Measurements from ENCODE around the gene RPS6KL1. TPM values are rescaled to one million over a fixed set of nuclear protein-coding genes. Genes with fewer than 3 reads are reported as not detected.
A peak's percentile ranks its signal among the peaks of the same experiment; 100 is the strongest.

The RPS6KL1 gene
- polyA plus RNA-seq, 6 donors from 2014 or later: 0.34 to 0.42 TPM; not detected in 4

DNA sequence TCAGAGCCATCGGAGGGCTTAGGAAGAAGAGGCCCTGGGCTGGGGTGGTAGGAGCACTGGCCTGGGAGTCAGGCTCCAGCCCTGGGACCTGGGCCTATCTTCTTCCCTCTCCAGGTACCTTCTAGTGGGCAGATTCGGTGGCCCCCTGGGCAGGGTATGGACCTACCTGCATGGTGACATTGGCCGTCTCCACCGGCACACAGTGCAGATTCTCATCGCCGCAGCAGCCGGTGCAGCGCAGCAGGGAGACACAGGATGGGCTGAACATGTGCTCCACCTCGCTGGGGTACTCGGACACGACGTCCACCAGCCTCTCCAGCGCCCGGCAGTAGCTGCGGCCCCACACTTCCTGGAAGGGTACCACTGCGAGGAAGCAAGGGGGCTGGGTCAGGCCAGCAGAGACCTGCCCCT, 26.1 kb upstream of the RPS6KL1 start:
- no peak for ATAC-seq (ENCODE audit: low read depth in 2 of 2)
- peak overlapping the region in 1 of 6 donors; percentile 6 for H3K27ac Mint-ChIP-seq

DNA sequence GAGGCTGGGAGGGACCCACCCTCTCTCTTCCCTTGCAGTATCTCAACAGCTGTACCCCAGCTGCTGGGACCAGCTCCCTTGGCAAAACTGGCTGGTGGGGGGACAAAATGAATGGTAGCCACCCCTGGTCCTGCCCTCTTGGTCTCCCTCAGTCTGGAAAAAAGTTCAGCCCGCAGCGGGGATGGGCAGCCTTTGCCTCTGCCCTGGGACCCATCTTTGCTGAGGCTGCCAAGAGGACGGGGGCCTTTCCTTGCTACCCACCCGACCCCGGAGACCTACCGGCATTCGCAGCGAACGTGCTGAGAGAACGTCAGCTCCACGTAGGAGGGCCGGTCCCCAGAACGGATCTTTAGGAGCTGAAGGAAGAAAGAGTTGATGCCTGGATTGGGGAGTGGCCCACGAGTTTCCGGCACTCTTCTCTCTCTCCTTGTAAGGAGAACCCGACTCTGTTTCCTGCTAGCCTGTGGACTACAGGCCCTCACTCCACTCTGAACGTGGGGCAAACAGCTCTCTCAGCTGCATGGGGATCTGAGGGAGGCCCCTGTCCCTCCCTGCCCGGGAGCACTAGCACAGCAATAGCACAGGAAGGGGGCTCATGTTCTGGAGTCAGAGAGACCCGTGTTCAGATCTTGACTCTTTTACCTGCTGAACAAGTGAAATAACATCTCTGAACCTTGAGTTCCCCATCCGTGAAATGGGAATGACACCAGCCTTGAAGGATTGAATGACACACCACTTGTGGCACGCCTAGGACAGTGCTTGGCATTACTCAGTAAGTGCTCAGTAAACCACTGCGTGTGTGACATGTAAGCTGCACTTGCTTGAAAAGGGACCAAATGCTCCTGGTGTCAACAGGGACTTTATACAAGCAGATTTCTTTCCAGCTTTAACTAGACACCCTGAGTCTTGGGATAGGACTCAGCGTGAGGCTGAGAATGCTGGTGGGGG, 25.4 kb upstream of the RPS6KL1 start:
- Mint-ChIP-seq H3K27ac (peak overlapping the region in 1 of 6 donors; percentile 6), H3K27me3 (peaks cover 7 to 14% (median 12%) of the 10 kb centered on the region in 3 donors), H3K4me1 (peaks cover 8 to 12% (median 11%) of the 10 kb centered on the region in 3 donors), H3K4me3 (no peak overlapping the region), H3K9me3 (peaks cover 0 to 1% (median 0%) of the 10 kb centered on the region in 7 donors), H3K36me3 (no peaks in the 10 kb centered on the region)
- ATAC-seq (ENCODE audit: low read depth in 2 of 2): no peak
- no peak for DNase-seq

More for the DNA sequence above, 26.1 kb upstream of the RPS6KL1 start:
- Mint-ChIP-seq H3K4me1 (peaks cover 8 to 12% (median 11%) of the 10 kb centered on the region in 3 donors), H3K36me3 (no peaks in the 10 kb centered on the region), H3K27me3 (peaks cover 10 to 18% (median 15%) of the 10 kb centered on the region in 3 donors), H3K4me3 (no peak overlapping the region), H3K9me3 (peaks cover 0 to 1% (median 0%) of the 10 kb centered on the region in 7 donors)
- DNase-seq: no peak

- Mint-ChIP-seq H3K9me3 (peaks cover 0 to 1% (median 0%) of the 10 kb centered on the region in 7 donors), H3K4me1 (peaks cover 13 to 19% (median 15%) of the 10 kb centered on the region in 3 donors), H3K27ac (peak overlapping the region in 1 of 6 donors; percentile 80), H3K36me3 (no peaks in the 10 kb centered on the region), H3K27me3 (peaks cover 5 to 10% (median 8%) of the 10 kb centered on the region in 3 donors), H3K4me3 (no peak overlapping the region)
- ATAC-seq (ENCODE audit: low read depth in 2 of 2) (no peak), DNase-seq (no peak)
These were observed 24.5 kb upstream of the RPS6KL1 start for GRCh38 chr14:74947353-74948227.

GRCh38 chr14:74946659-74947281, 23.7 kb upstream of the RPS6KL1 start:
- ATAC-seq (ENCODE audit: low read depth in 2 of 2) (peak in 1 of 2 donors; percentile 10), DNase-seq (no peak)
- H3K4me1 Mint-ChIP-seq: peaks cover 21 to 28% (median 23%) of the 10 kb centered on the region in 3 donors
- no peaks in the 10 kb centered on the region for H3K36me3 Mint-ChIP-seq
- peak overlapping the region in 1 of 6 donors; percentile 19 for H3K27ac Mint-ChIP-seq
- H3K4me3 Mint-ChIP-seq: peak overlapping the region in 1 of 8 donors; percentile 17
- H3K27me3 Mint-ChIP-seq: peaks cover 5 to 10% (median 8%) of the 10 kb centered on the region in 3 donors
- peaks cover 0 to 1% (median 0%) of the 10 kb centered on the region in 7 donors for H3K9me3 Mint-ChIP-seq

GRCh38 chr14:74945852-74946658, 23.0 kb upstream of the RPS6KL1 start:
- Mint-ChIP-seq H3K36me3 (no peaks in the 10 kb centered on the region), H3K27ac (peak overlapping the region in 3 of 6 donors; percentile 19 to 40 (median 38)), H3K4me1 (peaks cover 28 to 35% (median 30%) of the 10 kb centered on the region in 3 donors), H3K4me3 (peak overlapping the region in 4 of 8 donors; percentile 12 to 61 (median 33)), H3K27me3 (peaks cover 5 to 10% (median 8%) of the 10 kb centered on the region in 3 donors), H3K9me3 (peaks cover 0 to 1% (median 0%) of the 10 kb centered on the region in 7 donors)
- ATAC-seq (ENCODE audit: low read depth in 2 of 2) (peak; percentile 69 to 74), DNase-seq (peak; percentile 56)

- Mint-ChIP-seq H3K36me3 (no peaks in the 10 kb centered on the region), H3K27ac (no peak overlapping the region), H3K4me1 (peaks cover 35 to 40% (median 37%) of the 10 kb centered on the region in 3 donors), H3K27me3 (peaks cover 5 to 9% (median 7%) of the 10 kb centered on the region in 3 donors), H3K4me3 (no peak overlapping the region), H3K9me3 (peaks cover 0 to 1% (median 0%) of the 10 kb centered on the region in 7 donors)
- no peak for ATAC-seq (ENCODE audit: low read depth in 2 of 2)
- DNase-seq: no peak
These were observed 22.3 kb upstream of the RPS6KL1 start for GRCh38 chr14:74945261-74945851.

DNA sequence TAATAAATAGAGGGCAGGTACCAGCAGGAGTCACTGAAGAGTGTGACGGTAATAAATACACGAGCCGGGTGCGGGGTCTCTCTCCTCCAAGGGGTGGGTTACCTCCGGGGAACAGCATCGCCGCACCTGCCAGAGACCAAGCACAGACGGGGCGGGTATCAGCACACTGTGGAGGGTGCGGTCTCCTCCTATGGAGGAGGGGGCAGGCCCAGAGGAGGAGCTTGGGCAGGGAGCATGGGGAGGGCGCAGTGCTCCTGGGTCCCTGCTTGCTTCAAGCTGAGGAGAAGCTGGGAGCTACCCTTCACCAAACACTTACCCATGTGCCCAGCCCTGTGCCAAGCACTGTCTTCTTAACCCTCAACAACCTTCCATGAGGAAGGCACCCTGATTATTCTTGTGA, 19.5 kb upstream of the RPS6KL1 start:
- no peak for DNase-seq
- Mint-ChIP-seq H3K36me3 (no peaks in the 10 kb centered on the region), H3K4me3 (peak overlapping the region; percentile 40 to 80 (median 72)), H3K9me3 (peaks cover 0 to 1% (median 0%) of the 10 kb centered on the region in 7 donors), H3K27ac (peak overlapping the region in 5 of 6 donors; percentile 77 to 93 (median 87)), H3K4me1 (peaks cover 55 to 57% (median 56%) of the 10 kb centered on the region in 3 donors), H3K27me3 (no peaks in the 10 kb centered on the region)
- no peak for ATAC-seq (ENCODE audit: low read depth in 2 of 2)

DNA sequence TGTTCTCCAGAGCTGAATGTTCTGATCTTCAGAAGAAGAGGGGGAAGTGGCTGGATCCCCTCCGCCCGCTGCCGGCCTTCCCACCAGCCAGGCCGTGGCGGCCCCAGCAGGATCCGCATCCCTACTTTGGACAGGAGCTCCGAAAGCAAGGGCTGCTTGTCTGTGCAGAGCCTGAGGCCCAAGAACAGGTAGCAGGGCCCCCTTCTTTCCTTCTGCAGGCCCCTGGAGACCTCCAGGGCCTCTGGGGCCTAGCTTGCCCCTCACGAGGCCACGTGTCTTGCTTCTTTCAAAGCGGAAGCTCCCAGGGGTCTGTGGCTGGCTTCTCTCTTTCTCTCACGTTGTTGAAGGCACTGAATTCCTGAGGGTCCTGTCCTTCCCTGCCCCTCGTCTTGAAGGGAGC, 19.1 kb upstream of the RPS6KL1 start:
- Mint-ChIP-seq H3K4me3 (peak overlapping the region; percentile 65 to 88 (median 77)), H3K4me1 (peaks cover 55 to 57% (median 56%) of the 10 kb centered on the region in 3 donors), H3K36me3 (no peaks in the 10 kb centered on the region), H3K27me3 (no peaks in the 10 kb centered on the region), H3K27ac (peak overlapping the region; percentile 82 to 94 (median 91)), H3K9me3 (peaks cover 0 to 1% (median 0%) of the 10 kb centered on the region in 7 donors)
- ATAC-seq (ENCODE audit: low read depth in 2 of 2): no peak
- no peak for DNase-seq

DNA sequence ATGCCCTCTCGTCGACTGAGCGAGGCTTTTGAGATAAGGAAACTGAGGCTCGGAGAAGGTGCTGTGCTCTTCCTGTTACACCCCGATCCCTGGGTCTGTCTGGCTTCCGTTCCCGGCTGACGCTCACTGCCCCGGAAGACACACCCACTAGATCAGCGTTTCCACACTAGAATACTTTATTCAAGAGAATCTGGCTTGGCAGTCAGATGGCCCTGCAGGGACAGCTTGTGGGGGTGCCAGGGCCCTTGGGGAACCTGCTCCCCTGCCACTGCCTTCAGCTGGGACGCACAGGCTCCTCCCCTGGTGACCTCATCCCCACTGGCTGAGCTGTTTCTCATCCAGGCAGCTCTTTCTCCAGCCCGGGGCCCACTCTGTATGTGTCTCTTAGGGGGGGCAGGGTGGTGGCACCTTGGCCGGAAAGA, 18.6 kb upstream of the RPS6KL1 start:
- Mint-ChIP-seq H3K4me1 (peaks cover 52 to 57% (median 54%) of the 10 kb centered on the region in 3 donors), H3K36me3 (no peaks in the 10 kb centered on the region), H3K4me3 (peak overlapping the region; percentile 65 to 88 (median 77)), H3K27ac (peak overlapping the region; percentile 87 to 94 (median 91)), H3K27me3 (no peaks in the 10 kb centered on the region), H3K9me3 (peaks cover 0 to 1% (median 0%) of the 10 kb centered on the region in 7 donors)
- ATAC-seq (ENCODE audit: low read depth in 2 of 2) (peak; percentile 7 to 9), DNase-seq (peak; percentile 19)

DNA sequence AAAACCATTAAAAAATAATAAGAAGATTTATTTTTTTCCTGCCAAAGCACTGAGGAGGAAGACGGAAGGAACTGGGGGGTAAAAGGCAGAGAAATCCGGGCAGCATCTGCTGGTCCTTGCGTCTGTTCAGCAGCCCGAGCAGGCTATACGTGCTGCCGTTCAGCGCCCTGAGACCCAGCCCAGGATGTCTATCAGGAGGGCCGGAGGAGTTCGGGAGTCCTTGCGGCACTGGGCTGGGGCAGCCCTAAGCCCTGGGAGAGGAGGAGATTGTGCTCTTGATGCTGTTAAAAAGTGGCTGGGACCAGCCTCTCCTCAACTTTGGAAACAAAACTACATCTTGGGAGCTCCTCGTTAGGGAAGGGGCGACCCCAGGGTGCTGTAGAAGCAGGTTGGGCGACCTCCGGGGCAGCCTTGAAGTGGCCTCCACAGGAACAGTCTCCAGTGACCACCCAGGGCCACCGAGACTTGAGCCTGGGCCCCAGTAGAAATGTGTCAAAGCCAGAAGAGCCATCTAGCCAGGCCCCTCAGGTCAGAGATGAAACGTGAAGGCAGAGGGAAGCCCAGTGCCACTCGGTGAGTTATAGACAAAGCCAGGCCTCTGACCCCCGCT, 18.0 kb upstream of the RPS6KL1 start:
- H3K36me3 Mint-ChIP-seq: no peaks in the 10 kb centered on the region
- H3K4me1 Mint-ChIP-seq: peaks cover 46 to 53% (median 51%) of the 10 kb centered on the region in 3 donors
- H3K4me3 Mint-ChIP-seq: peak overlapping the region; percentile 19 to 88 (median 76)
- no peak for DNase-seq
- no peaks in the 10 kb centered on the region for H3K27me3 Mint-ChIP-seq
- H3K27ac Mint-ChIP-seq: peak overlapping the region in 5 of 6 donors; percentile 87 to 94 (median 92)
- no peaks in the 10 kb centered on the region for H3K9me3 Mint-ChIP-seq
- no peak for ATAC-seq (ENCODE audit: low read depth in 2 of 2)
